Measurements from ENCODE around the gene LRRC51. TPM values are rescaled to one million over a fixed set of nuclear protein-coding genes. Genes with fewer than 3 reads are reported as not detected.

Gene LRRC51
- total and polyA plus RNA-seq, 2 donors (not counting 1 experiment from before 2014, with no cell fraction given), result 5.0 to 6.9 TPM

- H3K79me2 ChIP-seq (ENCODE audit: control insufficient read depth, insufficient read depth, low read length), result no peaks in the 10 kb centered on the region
- no peaks in the 10 kb centered on the region for H3K27me3 ChIP-seq (ENCODE audit: control insufficient read depth, insufficient read depth, low read length)
- no peaks in the 10 kb centered on the region for H3K9me3 ChIP-seq (ENCODE audit: control insufficient read depth, insufficient read depth, low read depth, low read length)
- peak overlapping the region; percentile 79 for H3K27ac ChIP-seq (ENCODE audit: insufficient read depth, low read length)
- peaks cover 8% of the 10 kb centered on the region for H3K4me1 ChIP-seq (ENCODE audit: control insufficient read depth, extremely low read depth, insufficient read depth, low read length)
- no peak overlapping the region for H3K9ac ChIP-seq (ENCODE audit: insufficient read depth, low read length)
- H3K4me2 ChIP-seq (ENCODE audit: extremely low read depth, insufficient read depth, low read length), result no peak overlapping the region
- no peak overlapping the region for H3K4me3 ChIP-seq (replicated peaks in 1 of 4; ENCODE audit: control extremely low read depth in 1 of 4, insufficient read depth in 1 of 4, low read depth in 3 of 4, low read length in 4 of 4)
- H4K20me1 ChIP-seq (ENCODE audit: control insufficient read depth, extremely low read depth, insufficient read depth, low read length), result no peaks in the 10 kb centered on the region
- H3K36me3 ChIP-seq (ENCODE audit: control insufficient read depth, insufficient read depth, low read length), result no peaks in the 10 kb centered on the region
- H2AFZ ChIP-seq (ENCODE audit: low read length), result no peak overlapping the region
- DNase-seq (ENCODE audit: low read depth in 2 of 2), result peak; percentile 38 to 85
- TF ChIP-seq EZH2 (IDR thresholded peaks at IDR 0.05; ENCODE audit: low read length, missing control alignments), result no peak
- no peak for TF ChIP-seq CTCF (conservative IDR thresholded peaks at IDR 0.05 in 1 of 2, IDR thresholded peaks at IDR 0.05 in 1 of 2; ENCODE audit: low read depth in 1 of 2, low read length in 2 of 2)
Observed at GRCh38 chr11:72144807-72145565, 64.3 kb downstream of the LRRC51 start.

Other genes with a start within 250 kb of the LRRC51 start
- not detected in 2 replicates for gene DEFB108B, start 247.7 kb upstream of the LRRC51 start, total RNA-seq
- gene DEFB108B, start 247.7 kb upstream of the LRRC51 start, polyA plus RNA-seq, result not detected in 2 replicates
- not detected in 2 replicates for gene DEFB131B, start 202.4 kb upstream of the LRRC51 start, total RNA-seq
- not detected in 2 replicates for gene DEFB131B, start 202.4 kb upstream of the LRRC51 start, polyA plus RNA-seq
- 5.1 and 5.9 TPM in 2 replicates for gene XNDC1N, start 152.3 kb upstream of the LRRC51 start, total RNA-seq
- 2.5 and 3.5 TPM in 2 replicates for gene XNDC1N, start 152.3 kb upstream of the LRRC51 start, polyA plus RNA-seq
- 23.1 and 29.6 TPM in 2 replicates for gene RNF121, start 151.8 kb upstream of the LRRC51 start, total RNA-seq
- 48.6 and 48.9 TPM in 2 replicates for gene RNF121, start 151.8 kb upstream of the LRRC51 start, polyA plus RNA-seq
- 1.5 and 2.5 TPM in 2 replicates for gene IL18BP, start 81.9 kb upstream of the LRRC51 start, total RNA-seq
- gene IL18BP, start 81.9 kb upstream of the LRRC51 start, polyA plus RNA-seq, result 2.5 and 5.3 TPM in 2 replicates
- gene NUMA1, start 308 bp upstream of the LRRC51 start, total RNA-seq, result 190 and 247 TPM in 2 replicates
- 59.0 and 61.6 TPM in 2 replicates for gene NUMA1, start 308 bp upstream of the LRRC51 start, polyA plus RNA-seq
- 80.9 and 90.3 TPM in 2 replicates for gene LAMTOR1, start 22.4 kb downstream of the LRRC51 start, total RNA-seq
- gene LAMTOR1, start 22.4 kb downstream of the LRRC51 start, polyA plus RNA-seq, result 137 and 183 TPM in 2 replicates
- gene TOMT, start 25.1 kb downstream of the LRRC51 start, total RNA-seq, result not detected in 2 replicates
- gene TOMT, start 25.1 kb downstream of the LRRC51 start, polyA plus RNA-seq, result not detected in 2 replicates
- gene ANAPC15, start 31.8 kb downstream of the LRRC51 start, total RNA-seq, result 20.8 and 24.8 TPM in 2 replicates
- 97.2 and 174 TPM in 2 replicates for gene ANAPC15, start 31.8 kb downstream of the LRRC51 start, polyA plus RNA-seq
- gene FOLR3, start 54.9 kb downstream of the LRRC51 start, total RNA-seq, result 0.26 and 0.99 TPM in 2 replicates
- gene FOLR3, start 54.9 kb downstream of the LRRC51 start, polyA plus RNA-seq, result 1.4 TPM in 2 replicates
- not detected in 2 replicates for gene FOLR1, start 111.3 kb downstream of the LRRC51 start, total RNA-seq
- gene FOLR1, start 111.3 kb downstream of the LRRC51 start, polyA plus RNA-seq, result 0.14 and 0.15 TPM in 2 replicates
- not detected in 2 replicates for gene FOLR2, start 135.9 kb downstream of the LRRC51 start, total RNA-seq
- gene FOLR2, start 135.9 kb downstream of the LRRC51 start, polyA plus RNA-seq, result not detected in 2 replicates
- gene INPPL1, start 143.9 kb downstream of the LRRC51 start, total RNA-seq, result 62.9 and 102 TPM in 2 replicates
- gene INPPL1, start 143.9 kb downstream of the LRRC51 start, polyA plus RNA-seq, result 60.3 and 76.9 TPM in 2 replicates
- gene PHOX2A, start 163.3 kb downstream of the LRRC51 start, total RNA-seq, result not detected in 2 replicates
- gene PHOX2A, start 163.3 kb downstream of the LRRC51 start, polyA plus RNA-seq, result not detected in 2 replicates